ENCODE data around the gene ARL6IP4. TPM values are rescaled to one million over a fixed set of nuclear protein-coding genes. Genes with fewer than 3 reads are reported as not detected.

The ARL6IP4 gene
- polyA plus RNA-seq, 2 of the 4 experiments (the other 2 are of a cell fraction), result 208 to 209 TPM

GRCh38 chr12:122974274-122974891 lies 6.1 kb upstream of the ARL6IP4 start:
- WGBS (ENCODE audit: missing lambda C conversion rate), result 1% methylated on average over 32 of the region's 32 CpGs
- CTCF ChIA-PET, result interaction anchor here (0.6 to 2.3 kb wide), 8 partner anchors 10 to 264 kb away, joined by 3 to 13 read pairs (median 3); no protein-coding TSS in a partner anchor
- no peak for TF ChIP-seq EP300 (IDR thresholded peaks at IDR 0.05)
- no peak for TF ChIP-seq ZFP36 (IDR thresholded peaks at IDR 0.05; ENCODE audit: borderline replicate concordance, partially characterized antibody)
- no peak for TF ChIP-seq ESRRA (IDR thresholded peaks at IDR 0.05; ENCODE audit: borderline replicate concordance, low read length)
- no peak for TF ChIP-seq ZSCAN20 (CRISPR knock-in tag; IDR thresholded peaks at IDR 0.05)
- no peak for TF ChIP-seq HMGXB4 (CRISPR knock-in tag; IDR thresholded peaks at IDR 0.05; ENCODE audit: borderline replicate concordance)
- 0 out of 2 replicates have a peak, but pooled peaks have one; percentile 16 for TF ChIP-seq USF2 (IDR thresholded peaks at IDR 0.05)
- no peak for TF ChIP-seq CHD4 (IDR thresholded peaks at IDR 0.05; ENCODE audit: borderline replicate concordance)
- no peak for TF ChIP-seq HOXA7 (CRISPR knock-in tag; IDR thresholded peaks at IDR 0.05)
- TF ChIP-seq RCOR1 (IDR thresholded peaks at IDR 0.05; ENCODE audit: low read depth, low read length), result no peak
- no peak for TF ChIP-seq KDM5A (IDR thresholded peaks at IDR 0.05)
- no peak for TF ChIP-seq FOSL2 (IDR thresholded peaks at IDR 0.05)
- TF ChIP-seq FOSL2 (CRISPR knock-in tag; IDR thresholded peaks at IDR 0.05), result no peak
- no peak for TF ChIP-seq KDM1A (IDR thresholded peaks at IDR 0.05; ENCODE audit: low read depth)
- TF ChIP-seq GATA3 (IDR thresholded peaks at IDR 0.05; ENCODE audit: borderline replicate concordance), result no peak; the same call in 1 of the 2 replicates
- no peak for TF ChIP-seq FOXS1 (CRISPR knock-in tag; IDR thresholded peaks at IDR 0.05)
- no peak for TF ChIP-seq MAZ (IDR thresholded peaks at IDR 0.05; ENCODE audit: borderline replicate concordance, low read depth, low read length)
- peak; percentile 39 for TF ChIP-seq POLR2A (IDR thresholded peaks at IDR 0.05; ENCODE audit: low read length)
- no peak for TF ChIP-seq REST (IDR thresholded peaks at IDR 0.05)
- TF ChIP-seq CBX8 (IDR thresholded peaks at IDR 0.05), result no peak
- no peak for TF ChIP-seq HDAC2 (IDR thresholded peaks at IDR 0.05)
- TF ChIP-seq EHF (CRISPR knock-in tag; IDR thresholded peaks at IDR 0.05), result no peak
- TF ChIP-seq ZNF302 (CRISPR knock-in tag; IDR thresholded peaks at IDR 0.05), result no peak
- TF ChIP-seq CHD2 (IDR thresholded peaks at IDR 0.05; ENCODE audit: low read length, partially characterized antibody), result no peak
- no peak for TF ChIP-seq HES2 (IDR thresholded peaks at IDR 0.05)
- TF ChIP-seq ATOH8 (CRISPR knock-in tag; IDR thresholded peaks at IDR 0.05; ENCODE audit: low read depth), result no peak
- no peak for TF ChIP-seq SREBF2 (IDR thresholded peaks at IDR 0.05)
- TF ChIP-seq MYC (IDR thresholded peaks at IDR 0.05; ENCODE audit: borderline replicate concordance, low read length), result no peak
- TF ChIP-seq POLR2AphosphoS2 (conservative IDR thresholded peaks at IDR 0.05; ENCODE audit: low read length), result no peak
- peak; percentile 81 for TF ChIP-seq MAX (IDR thresholded peaks at IDR 0.05)
- TF ChIP-seq RFX5 (IDR thresholded peaks at IDR 0.05), result no peak
- no peak for TF ChIP-seq TFCP2L1 (CRISPR knock-in tag; IDR thresholded peaks at IDR 0.05)
- no peak for TF ChIP-seq MAFK (IDR thresholded peaks at IDR 0.05; ENCODE audit: partially characterized antibody)
- TF ChIP-seq ELK1 (IDR thresholded peaks at IDR 0.05; ENCODE audit: low read depth, low read length), result no peak
- TF ChIP-seq JUN (IDR thresholded peaks at IDR 0.05), result no peak; a peak in 2 of 5 replicates
- no peak for TF ChIP-seq HEYL (CRISPR knock-in tag; IDR thresholded peaks at IDR 0.05)

More at GRCh38 chr12:122974274-122974891, 6.1 kb upstream of the ARL6IP4 start:
- Histone ChIP-seq H3K4me1 (peaks cover 10% of the 10 kb centered on the region), H3K4me2 (peak overlapping the region; percentile 89), H3K27ac (peak overlapping the region; percentile 98 to 99), H3K4me3 (peak overlapping the region; percentile 79), H3K9me3 (no peaks in the 10 kb centered on the region)
- POLR2A ChIA-PET, result interaction anchor here (0.7 to 3.6 kb wide), 4 partner anchors 8 to 259 kb away, joined by 3 to 20 read pairs (median 10); partner anchors contain the start of genes ABCB9, MPHOSPH9 and MTRFR
- peak; percentile 91 to 99 for DNase-seq (ENCODE audit: low read depth in 1 of 2, low spot score in 1 of 2)
- peak; percentile 91 to 92 for ATAC-seq
- FAIRE-seq, result no peak

All from A549 (cell line).